Erythroblast (primary cell): ENCODE results near the gene TMEM266.

Experiments
- GATA1 ChIP-seq: IDR thresholded peaks from 2 replicates; pipeline ENCODE4 v1.6.1; 2011; ENCODE audit warnings: low read depth, mild to moderate bottlenecking, control low read depth, low read length, moderate library complexity
- POLR2A ChIP-seq: IDR thresholded peaks from 2 replicates; pipeline ENCODE4 v1.6.1; 2011; ENCODE audit warnings: mild to moderate bottlenecking, low read length

DNA sequence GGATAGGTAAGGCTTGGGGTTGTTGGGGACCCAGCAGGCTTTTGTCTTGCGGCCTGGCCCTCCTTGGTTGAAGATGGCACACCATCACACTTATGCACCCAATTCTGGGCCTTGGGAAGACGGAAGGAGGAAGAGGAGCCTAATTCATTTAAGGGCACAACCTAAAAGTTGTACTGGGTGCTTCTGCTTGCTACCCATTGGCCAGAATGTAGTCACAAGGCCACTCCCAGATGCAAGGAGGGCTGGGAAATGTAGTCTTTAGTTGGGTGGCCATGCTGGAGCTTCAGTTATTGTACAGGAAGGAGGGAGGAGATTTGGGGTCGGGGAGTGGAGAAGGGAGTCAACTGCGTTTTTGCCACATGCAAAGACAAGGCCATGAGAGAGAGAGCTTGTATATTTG lies 109.2 kb downstream of the TMEM266 start:
- TF ChIP-seq POLR2A (no peak), GATA1 (no peak)
